Gastrocnemius medialis (tissue), 4 donors: ENCODE measurements around the gene ARHGAP15.

Source experiments
- POLR2A ChIP-seq, 2 donors: fragments of 450-650 bp; IDR thresholded peaks; one replicate each; pipeline ENCODE4 v1.6.1; 2017; ENCODE audit warnings: antibody characterized with exemption in 2 of 2, mild to moderate bottlenecking in 2 of 2, moderate library complexity in 2 of 2
- TF ChIP-seq, protein P1 (sequence below), 5 experiments: fragments of 450-650 bp in 3 of 5; fragments of 200-600 bp in 2 of 5; sonication (generic) in 2 of 5; IDR thresholded peaks in 4 of 5; conservative IDR thresholded peaks in 1 of 5; 1 replicate in 4 of 5; 2 replicates in 1 of 5; pipeline ENCODE4 v1.5.1; 2016 to 2019; ENCODE audit warnings: antibody characterized with exemption in 5 of 5, mild to moderate bottlenecking in 3 of 5, moderate library complexity in 3 of 5

DNA sequence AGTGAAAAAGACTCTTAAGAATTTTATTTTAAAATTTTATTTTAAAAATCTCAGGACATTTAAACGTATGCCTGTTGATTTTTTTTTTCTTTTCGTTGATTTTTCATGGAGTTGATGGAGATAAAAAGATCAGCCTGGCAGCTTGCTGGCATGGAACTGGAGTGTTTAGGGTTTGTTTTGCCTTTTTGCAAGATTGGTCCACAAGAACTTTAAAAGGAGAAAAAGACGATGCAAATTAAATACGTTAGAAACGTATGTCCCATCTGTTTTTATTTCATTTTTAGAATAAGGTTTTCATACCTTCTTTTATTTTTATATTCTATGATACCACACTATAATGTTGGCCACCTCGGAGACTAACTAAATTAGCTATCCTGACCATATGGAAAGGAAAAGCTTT, 254.9 kb downstream of the ARHGAP15 start:
- TF ChIP-seq POLR2A (IDR thresholded peaks at IDR 0.05), result no peak
- TF ChIP-seq, protein P1, sequence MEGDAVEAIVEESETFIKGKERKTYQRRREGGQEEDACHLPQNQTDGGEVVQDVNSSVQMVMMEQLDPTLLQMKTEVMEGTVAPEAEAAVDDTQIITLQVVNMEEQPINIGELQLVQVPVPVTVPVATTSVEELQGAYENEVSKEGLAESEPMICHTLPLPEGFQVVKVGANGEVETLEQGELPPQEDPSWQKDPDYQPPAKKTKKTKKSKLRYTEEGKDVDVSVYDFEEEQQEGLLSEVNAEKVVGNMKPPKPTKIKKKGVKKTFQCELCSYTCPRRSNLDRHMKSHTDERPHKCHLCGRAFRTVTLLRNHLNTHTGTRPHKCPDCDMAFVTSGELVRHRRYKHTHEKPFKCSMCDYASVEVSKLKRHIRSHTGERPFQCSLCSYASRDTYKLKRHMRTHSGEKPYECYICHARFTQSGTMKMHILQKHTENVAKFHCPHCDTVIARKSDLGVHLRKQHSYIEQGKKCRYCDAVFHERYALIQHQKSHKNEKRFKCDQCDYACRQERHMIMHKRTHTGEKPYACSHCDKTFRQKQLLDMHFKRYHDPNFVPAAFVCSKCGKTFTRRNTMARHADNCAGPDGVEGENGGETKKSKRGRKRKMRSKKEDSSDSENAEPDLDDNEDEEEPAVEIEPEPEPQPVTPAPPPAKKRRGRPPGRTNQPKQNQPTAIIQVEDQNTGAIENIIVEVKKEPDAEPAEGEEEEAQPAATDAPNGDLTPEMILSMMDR (IDR thresholded peaks at IDR 0.05 in 4 of 5, conservative IDR thresholded peaks at IDR 0.05 in 1 of 5), result no peak
